Measurements from ENCODE around the gene RBFA.

- TF ChIP-seq CTCF (IDR thresholded peaks at IDR 0.05) (no peak), POLR2AphosphoS5 (IDR thresholded peaks at IDR 0.05) (no peak), POLR2A (IDR thresholded peaks at IDR 0.05) (no peak), EP300 (IDR thresholded peaks at IDR 0.05) (no peak)
Measured at GRCh38 chr18:80068571-80069272, 34.5 kb downstream of the RBFA start.
